Measurements from ENCODE around the gene PCBP1.
A peak's percentile ranks its signal among the peaks of the same experiment; 100 is the strongest.
"Not testable (repeated sequence)": the region's sequence is repeated elsewhere in the genome, so short reads cannot be mapped to it uniquely, and the experiment has no call there.

The PCBP1 gene

GRCh38 chr2:70095720-70096670 lies 8.7 kb downstream of the PCBP1 start:
- DNase-seq (ENCODE audit: insufficient read length, low spot score) (no peak), FAIRE-seq (peak; percentile 54)
- no peak for TF ChIP-seq PAX5 (IDR thresholded peaks at IDR 0.05; ENCODE audit: insufficient read depth, low read length, severe bottlenecking)
- no peak for TF ChIP-seq TAF1 (IDR thresholded peaks at IDR 0.05; ENCODE audit: low read depth, low read length)
- no peak for TF ChIP-seq POU2F2 (IDR thresholded peaks at IDR 0.05; ENCODE audit: low read depth, low read length)
- no peak for TF ChIP-seq SPI1 (IDR thresholded peaks at IDR 0.05; ENCODE audit: low read depth, low read length)
- no peak for TF ChIP-seq POLR2AphosphoS5 (IDR thresholded peaks at IDR 0.05; ENCODE audit: low read depth, low read length)
- TF ChIP-seq POLR2A (IDR thresholded peaks at IDR 0.05; ENCODE audit: low read depth, low read length) = no peak

DNA sequence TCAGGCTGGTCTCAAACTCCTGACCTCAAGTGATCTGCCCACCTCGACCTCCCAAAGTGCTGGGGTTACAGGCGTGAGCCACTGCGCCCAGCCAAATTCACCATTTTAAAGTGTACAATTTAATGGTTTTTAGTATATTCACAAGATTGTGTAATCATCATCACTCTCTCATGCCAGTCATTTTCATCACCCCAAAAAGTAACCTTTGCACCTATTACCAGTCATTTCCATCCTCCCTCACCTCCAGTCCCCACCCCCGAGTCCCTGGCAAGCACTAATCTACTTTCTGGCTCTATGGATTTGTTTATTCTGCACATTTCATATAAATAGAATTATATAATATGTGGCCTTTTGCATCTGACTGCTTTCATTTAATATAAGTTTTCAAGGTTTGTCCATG lies 10.8 kb downstream of the PCBP1 start:
- TF ChIP-seq PAX5 (IDR thresholded peaks at IDR 0.05; ENCODE audit: insufficient read depth, low read length, severe bottlenecking) (no peak), POLR2AphosphoS5 (IDR thresholded peaks at IDR 0.05; ENCODE audit: low read depth, low read length) (no peak), SPI1 (IDR thresholded peaks at IDR 0.05; ENCODE audit: low read depth, low read length) (no peak), TAF1 (IDR thresholded peaks at IDR 0.05; ENCODE audit: low read depth, low read length) (no peak), POLR2A (IDR thresholded peaks at IDR 0.05; ENCODE audit: low read depth, low read length) (no peak), POU2F2 (IDR thresholded peaks at IDR 0.05; ENCODE audit: low read depth, low read length) (no peak)
- no peak for DNase-seq (ENCODE audit: insufficient read length, low spot score)
- no peak for FAIRE-seq

- no peak for TF ChIP-seq POU2F2 (IDR thresholded peaks at IDR 0.05; ENCODE audit: low read depth, low read length)
- TF ChIP-seq POLR2A (IDR thresholded peaks at IDR 0.05; ENCODE audit: low read depth, low read length) = no peak
- no peak for TF ChIP-seq PAX5 (IDR thresholded peaks at IDR 0.05; ENCODE audit: insufficient read depth, low read length, severe bottlenecking)
- no peak for TF ChIP-seq SPI1 (IDR thresholded peaks at IDR 0.05; ENCODE audit: low read depth, low read length)
- no peak for TF ChIP-seq TAF1 (IDR thresholded peaks at IDR 0.05; ENCODE audit: low read depth, low read length)
- TF ChIP-seq POLR2AphosphoS5 (IDR thresholded peaks at IDR 0.05; ENCODE audit: low read depth, low read length) = no peak
- no peak for FAIRE-seq
Observed at GRCh38 chr2:70099270-70099669, 12.0 kb downstream of the PCBP1 start.

GRCh38 chr2:70101174-70101573 lies 13.9 kb downstream of the PCBP1 start:
- no peak for TF ChIP-seq SPI1 (IDR thresholded peaks at IDR 0.05; ENCODE audit: low read depth, low read length)
- no peak for TF ChIP-seq POU2F2 (IDR thresholded peaks at IDR 0.05; ENCODE audit: low read depth, low read length)
- TF ChIP-seq PAX5 (IDR thresholded peaks at IDR 0.05; ENCODE audit: insufficient read depth, low read length, severe bottlenecking) = no peak
- TF ChIP-seq TAF1 (IDR thresholded peaks at IDR 0.05; ENCODE audit: low read depth, low read length) = no peak
- DNase-seq (ENCODE audit: insufficient read length, low spot score) (no peak), FAIRE-seq (no peak)

More at GRCh38 chr2:70099270-70099669, 12.0 kb downstream of the PCBP1 start:
- no peak for DNase-seq (ENCODE audit: insufficient read length, low spot score)

DNA sequence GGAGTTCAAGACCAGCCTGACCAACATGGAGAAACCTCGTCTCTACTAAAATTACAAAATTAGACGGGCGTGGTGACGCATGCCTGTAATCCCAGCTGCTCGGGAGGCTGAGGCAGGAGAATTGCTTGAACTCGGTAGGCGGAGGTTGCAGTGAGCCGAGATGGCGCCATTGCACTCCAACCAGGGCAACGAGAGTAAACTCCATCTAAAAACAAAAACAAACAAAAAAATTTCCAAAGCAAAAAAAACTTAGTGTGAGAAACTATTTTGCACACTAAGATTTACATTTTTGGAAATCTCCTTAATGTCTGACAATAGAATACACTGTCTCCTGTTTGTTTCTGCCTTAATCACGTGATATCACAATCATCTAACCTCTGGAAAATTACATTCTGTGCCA lies 14.4 kb downstream of the PCBP1 start:
- DNase-seq (ENCODE audit: insufficient read length, low spot score); FAIRE-seq: not testable (repeated sequence)

GRCh38 chr2:70102323-70102905 lies 15.1 kb downstream of the PCBP1 start:
- FAIRE-seq = peak; percentile 90
- not testable (repeated sequence) for DNase-seq (ENCODE audit: insufficient read length, low spot score)

- FAIRE-seq = peak; percentile 67
Observed at GRCh38 chr2:70103531-70104061, 16.3 kb downstream of the PCBP1 start.

GRCh38 chr2:70104231-70105111 lies 17.2 kb downstream of the PCBP1 start:
- no peak for TF ChIP-seq PAX5 (IDR thresholded peaks at IDR 0.05; ENCODE audit: insufficient read depth, low read length, severe bottlenecking)
- no peak for TF ChIP-seq POLR2AphosphoS5 (IDR thresholded peaks at IDR 0.05; ENCODE audit: low read depth, low read length)
- TF ChIP-seq POLR2A (IDR thresholded peaks at IDR 0.05; ENCODE audit: low read depth, low read length) = no peak
- peak; percentile 19; the same call in 1 of the 2 replicates for TF ChIP-seq POU2F2 (IDR thresholded peaks at IDR 0.05; ENCODE audit: low read depth, low read length)
- TF ChIP-seq SPI1 (IDR thresholded peaks at IDR 0.05; ENCODE audit: low read depth, low read length) = no peak
- 0 out of 2 replicates have a peak, but pooled peaks have one; percentile 16 for TF ChIP-seq TAF1 (IDR thresholded peaks at IDR 0.05; ENCODE audit: low read depth, low read length)
- FAIRE-seq (no peak), DNase-seq (ENCODE audit: insufficient read length, low spot score) (no peak)

More at GRCh38 chr2:70103531-70104061, 16.3 kb downstream of the PCBP1 start:
- TF ChIP-seq POU2F2 (IDR thresholded peaks at IDR 0.05; ENCODE audit: low read depth, low read length) = no peak
- TF ChIP-seq POLR2AphosphoS5 (IDR thresholded peaks at IDR 0.05; ENCODE audit: low read depth, low read length) = 0 out of 2 replicates have a peak, but pooled peaks have one; percentile 36
- TF ChIP-seq TAF1 (IDR thresholded peaks at IDR 0.05; ENCODE audit: low read depth, low read length) = 0 out of 2 replicates have a peak, but pooled peaks have one; percentile 23
- peak; percentile 83 for TF ChIP-seq SPI1 (IDR thresholded peaks at IDR 0.05; ENCODE audit: low read depth, low read length)
- DNase-seq (ENCODE audit: insufficient read length, low spot score) = no peak

GRCh38 chr2:70106138-70106537 lies 18.9 kb downstream of the PCBP1 start:
- DNase-seq (ENCODE audit: insufficient read length, low spot score); FAIRE-seq: not testable (repeated sequence)

DNA sequence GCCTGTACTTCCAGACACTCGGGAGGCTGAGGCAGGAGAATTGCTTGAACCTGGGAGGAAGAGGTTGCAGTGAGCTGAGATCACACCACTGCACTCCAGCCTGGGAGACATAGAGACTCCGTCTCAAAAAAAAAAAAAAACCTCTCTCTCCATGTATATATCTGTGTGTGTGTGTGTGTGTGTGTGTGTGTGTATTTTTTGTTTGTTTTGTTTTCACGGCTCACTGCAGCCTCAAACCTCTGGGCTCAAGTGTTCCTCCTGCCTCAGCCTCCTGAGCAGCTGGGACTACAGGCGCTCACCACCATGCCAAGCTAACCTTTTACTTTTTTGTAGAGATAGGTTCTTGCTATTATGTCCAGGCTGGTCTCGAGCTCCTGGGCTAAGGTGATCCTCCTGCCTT lies 23.1 kb downstream of the PCBP1 start:
- not testable (repeated sequence) for DNase-seq (ENCODE audit: insufficient read length, low spot score); FAIRE-seq
